Measurements from ENCODE around the gene CNTNAP2.

Gene CNTNAP2

GRCh38 chr7:147516391-147516790 is 1399.8 kb downstream of the CNTNAP2 start:
- no peak for DNase-seq

GRCh38 chr7:147519062-147519461 is 1402.5 kb downstream of the CNTNAP2 start:
- no peak for DNase-seq

- no peak for DNase-seq
These were observed 1406.5 kb downstream of the CNTNAP2 start for GRCh38 chr7:147523056-147523455.

- no peak for DNase-seq
These were observed 1408.2 kb downstream of the CNTNAP2 start for GRCh38 chr7:147524726-147525250.

GRCh38 chr7:147525325-147525724 is 1408.7 kb downstream of the CNTNAP2 start:
- DNase-seq = no peak

- DNase-seq = peak; percentile 52
These were observed 1419.1 kb downstream of the CNTNAP2 start for GRCh38 chr7:147535701-147536111.

- DNase-seq = no peak
These were observed 1423.1 kb downstream of the CNTNAP2 start for GRCh38 chr7:147539685-147540084.

- no peak for DNase-seq
These were observed 1424.1 kb downstream of the CNTNAP2 start for GRCh38 chr7:147540743-147541142.

GRCh38 chr7:147541261-147541660 is 1424.7 kb downstream of the CNTNAP2 start:
- no peak for DNase-seq

GRCh38 chr7:147547252-147547897 is 1430.8 kb downstream of the CNTNAP2 start:
- DNase-seq = no peak

GRCh38 chr7:147556317-147556716 is 1439.7 kb downstream of the CNTNAP2 start:
- no peak for DNase-seq

- no peak for DNase-seq
These were observed 1447.1 kb downstream of the CNTNAP2 start for GRCh38 chr7:147563669-147564068.

- no peak for DNase-seq
These were observed 1448.3 kb downstream of the CNTNAP2 start for GRCh38 chr7:147564786-147565476.

GRCh38 chr7:147567043-147567442 is 1450.4 kb downstream of the CNTNAP2 start:
- no peak for DNase-seq

GRCh38 chr7:147569116-147569913 is 1452.7 kb downstream of the CNTNAP2 start:
- DNase-seq = no peak

- DNase-seq = no peak
These were observed 1453.8 kb downstream of the CNTNAP2 start for GRCh38 chr7:147570390-147570789.

- DNase-seq = no peak
These were observed 1455.0 kb downstream of the CNTNAP2 start for GRCh38 chr7:147571436-147572185.

- no peak for DNase-seq
These were observed 1461.6 kb downstream of the CNTNAP2 start for GRCh38 chr7:147578196-147578595.

- no peak for DNase-seq
These were observed 1462.5 kb downstream of the CNTNAP2 start for GRCh38 chr7:147579148-147579547.

- DNase-seq = no peak
These were observed 1468.2 kb downstream of the CNTNAP2 start for GRCh38 chr7:147584771-147585193.

GRCh38 chr7:147586110-147586509 is 1469.5 kb downstream of the CNTNAP2 start:
- DNase-seq = no peak

GRCh38 chr7:147586526-147586925 is 1469.9 kb downstream of the CNTNAP2 start:
- DNase-seq = no peak

All from right hindlimb (tissue), 1 donor.